GM19025 (cell line): ENCODE results near the gene ADCK2.
"Not testable (repeated sequence)": the region's sequence is repeated elsewhere in the genome, so short reads cannot be mapped to it uniquely, and the experiment has no call there.

ENCODE experiments used
- ATAC-seq: cut with Tn5 transposase; IDR thresholded peaks from one replicate; pipeline ENCODE4 v1.9.1; 2021; ENCODE audit warnings: mild to moderate bottlenecking, low read depth, moderate library complexity; ENCODE audit not compliant: unreplicated experiment

The ADCK2 gene

DNA sequence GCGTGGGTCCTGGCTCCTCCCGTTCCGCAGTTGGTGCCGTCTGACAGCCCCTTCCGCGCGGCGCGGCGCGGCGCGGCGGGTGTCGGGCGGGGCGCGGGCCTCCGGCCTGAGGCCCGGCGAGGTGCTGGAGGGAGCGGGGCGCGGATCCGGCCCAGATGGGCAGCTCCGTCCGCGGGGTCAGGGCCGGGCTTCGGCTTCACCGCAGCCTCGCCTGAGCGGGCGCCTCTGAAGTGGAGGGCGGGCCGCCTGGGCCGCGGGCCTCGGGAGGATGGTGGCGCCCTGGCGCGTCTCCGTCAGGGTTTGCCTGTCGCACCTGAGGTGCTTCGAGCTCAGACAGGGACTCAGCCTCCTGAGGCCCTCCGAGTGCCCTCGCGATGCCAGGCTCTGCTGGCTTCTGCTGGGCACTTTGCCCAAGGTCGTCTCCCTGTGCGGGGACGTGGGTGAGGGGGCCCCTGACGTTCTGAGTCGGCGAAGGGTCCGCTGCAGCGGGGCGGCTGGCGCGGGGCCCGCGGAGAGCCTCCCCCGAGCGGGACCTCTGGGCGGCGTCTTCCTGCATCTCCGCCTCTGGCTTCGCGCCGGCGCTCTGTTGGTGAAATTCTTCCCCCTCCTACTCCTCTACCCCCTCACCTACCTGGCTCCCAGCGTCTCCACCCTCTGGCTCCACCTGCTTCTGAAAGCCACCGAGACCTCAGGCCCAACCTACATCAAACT is 473 bp downstream of the ADCK2 start:
- peak; percentile 47 for ATAC-seq

DNA sequence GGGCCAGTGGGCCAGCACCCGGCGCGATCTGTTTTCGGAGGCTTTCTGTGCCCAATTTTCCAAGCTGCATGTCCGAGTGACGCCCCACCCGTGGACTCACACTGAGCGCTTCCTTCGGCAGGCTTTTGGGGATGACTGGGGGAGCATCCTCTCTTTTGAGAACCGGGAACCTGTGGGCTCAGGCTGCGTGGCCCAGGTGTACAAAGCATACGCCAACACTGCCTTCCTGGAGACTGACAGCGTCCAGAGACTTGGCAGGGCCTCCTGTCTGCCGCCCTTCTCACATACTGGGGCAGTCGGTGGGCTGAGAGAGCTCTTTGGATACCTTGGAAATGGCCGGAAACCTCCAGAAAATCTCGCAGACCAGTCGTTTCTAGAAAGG is 1.0 kb downstream of the ADCK2 start:
- no peak for ATAC-seq

DNA sequence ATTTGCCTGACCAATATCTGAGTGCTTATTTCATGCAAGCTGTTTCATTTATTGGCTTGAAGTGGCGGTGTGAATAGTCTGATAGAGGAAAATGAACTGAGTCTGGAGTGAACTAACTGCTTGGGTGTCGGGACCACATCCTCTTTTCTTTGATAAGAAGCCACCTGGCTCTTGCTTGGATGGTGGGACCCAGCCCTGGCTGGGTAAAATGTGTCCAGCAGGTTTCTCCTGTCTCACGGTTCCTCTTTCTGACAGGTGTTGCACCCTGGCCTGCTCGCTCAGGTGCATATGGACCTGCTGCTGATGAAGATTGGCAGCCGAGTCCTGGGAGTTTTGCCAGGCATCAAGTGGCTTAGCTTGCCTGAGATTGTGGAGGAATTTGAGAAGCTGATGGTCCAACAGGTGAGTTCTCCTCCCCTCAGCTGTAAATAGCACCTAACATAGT is 1.6 kb downstream of the ADCK2 start:
- ATAC-seq = no peak

DNA sequence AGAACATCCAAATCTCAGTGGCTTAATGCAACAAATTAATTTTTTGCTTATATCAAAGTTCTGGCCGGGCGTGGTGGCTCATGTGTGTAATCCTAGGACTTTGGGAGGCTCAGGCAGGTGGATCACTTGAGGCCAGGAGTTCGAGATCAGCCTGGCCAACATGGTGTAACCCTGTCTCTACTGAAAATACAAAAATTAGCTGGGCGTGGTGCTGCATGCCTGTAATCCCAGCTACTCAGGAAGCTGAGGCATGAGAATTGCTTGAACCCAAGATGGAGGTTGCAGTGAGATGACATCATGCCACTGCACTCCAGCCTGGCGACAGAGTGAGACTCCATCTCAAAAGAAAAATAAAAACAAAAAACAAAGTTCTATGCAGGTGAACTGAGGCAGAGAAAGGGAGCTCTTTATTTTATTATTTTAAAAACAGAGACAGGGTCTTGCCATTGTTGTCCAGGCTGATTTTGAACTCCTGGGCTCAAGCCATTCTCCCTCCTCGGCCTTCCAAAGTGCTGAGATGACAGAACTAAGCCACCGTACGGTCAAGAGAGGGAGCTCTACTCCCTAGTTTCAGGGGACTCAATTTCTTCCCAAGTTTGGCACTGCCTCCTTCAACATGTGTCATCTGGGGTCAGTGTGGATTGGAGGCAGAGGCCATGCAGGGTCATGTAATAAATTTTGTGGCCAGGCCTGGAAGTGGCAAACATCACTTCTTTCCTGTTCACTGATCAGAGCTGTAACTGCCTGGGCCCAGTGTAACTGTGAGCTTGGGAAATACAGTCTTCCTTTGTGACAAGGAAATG is 2.4 kb downstream of the ADCK2 start:
- no peak for ATAC-seq

DNA sequence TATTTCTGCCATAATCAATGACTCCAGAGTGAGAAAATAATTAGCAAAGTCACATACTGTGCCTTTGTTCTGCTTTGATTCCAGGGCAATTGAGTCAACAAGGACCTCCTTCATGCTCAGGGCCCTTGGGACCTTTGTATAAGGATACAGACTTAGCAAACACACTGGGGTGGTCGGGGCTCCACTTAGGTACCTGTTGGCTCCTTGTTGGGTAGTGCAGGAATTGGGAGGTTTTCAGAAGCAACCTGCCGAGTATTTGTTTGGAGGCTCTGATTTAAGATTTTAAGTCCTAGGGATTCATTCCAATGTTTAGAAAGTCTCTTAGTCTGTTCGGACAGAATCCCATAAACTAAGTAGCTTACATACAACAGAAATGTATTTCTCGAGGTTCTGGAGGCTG is 3.0 kb downstream of the ADCK2 start:
- no peak for ATAC-seq

DNA sequence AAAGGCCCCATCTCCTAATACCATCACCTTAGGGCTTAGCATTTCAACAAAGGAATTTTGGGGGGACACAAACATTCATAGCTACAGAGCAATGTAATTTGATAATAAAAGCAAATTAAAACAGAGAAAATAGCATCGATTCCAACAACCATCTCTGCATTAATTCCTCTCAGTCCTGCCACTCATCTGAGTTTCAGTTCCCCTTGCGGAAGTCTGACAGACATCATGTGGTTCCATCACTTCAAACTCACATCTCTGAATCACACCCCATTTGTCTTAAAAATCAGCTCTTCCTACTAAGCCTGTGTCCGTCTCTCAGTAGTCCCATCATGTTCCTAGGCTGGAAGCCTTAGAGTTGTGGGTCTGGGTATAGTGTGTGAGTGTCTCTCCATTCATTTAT is 3.6 kb downstream of the ADCK2 start:
- peak; percentile 23 for ATAC-seq

DNA sequence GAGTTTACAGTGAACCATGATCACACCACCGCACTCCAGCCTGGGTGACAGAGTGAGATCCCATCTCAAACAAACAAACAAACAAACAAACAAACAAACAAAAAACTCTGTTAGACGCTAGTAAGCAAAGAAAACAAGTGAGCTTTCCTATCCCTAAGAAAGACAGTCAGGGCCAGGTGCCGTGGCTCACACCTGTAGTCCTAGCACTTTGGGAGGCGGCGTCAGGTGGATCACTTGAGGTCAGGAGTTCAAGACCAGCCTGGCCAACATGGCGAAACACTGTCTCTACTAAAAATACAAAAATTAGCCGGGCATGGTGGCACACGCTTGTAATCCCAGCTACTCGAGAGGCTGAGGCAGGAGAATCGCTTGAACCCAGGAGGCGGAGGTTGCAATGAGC is 4.2 kb downstream of the ADCK2 start:
- not testable (repeated sequence) for ATAC-seq

DNA sequence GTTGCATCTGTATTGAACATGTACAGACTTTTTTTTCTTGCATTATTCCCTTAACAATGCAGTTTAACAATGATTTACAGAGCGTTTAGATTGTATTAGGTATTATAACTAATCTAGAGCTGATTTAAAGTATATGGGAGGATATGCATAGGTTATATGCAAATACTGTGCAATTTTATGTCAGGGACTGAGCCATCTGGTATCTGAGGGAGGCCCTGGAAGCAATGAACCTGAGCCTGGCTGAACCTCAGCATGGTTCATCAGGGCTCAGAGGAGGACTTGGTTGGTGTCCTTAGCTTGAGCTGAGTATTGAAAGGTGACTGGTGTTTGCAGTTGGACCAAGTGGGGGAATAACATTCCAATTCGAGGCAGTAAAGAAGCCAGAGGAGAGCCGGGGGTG is 4.8 kb downstream of the ADCK2 start:
- ATAC-seq = no peak

DNA sequence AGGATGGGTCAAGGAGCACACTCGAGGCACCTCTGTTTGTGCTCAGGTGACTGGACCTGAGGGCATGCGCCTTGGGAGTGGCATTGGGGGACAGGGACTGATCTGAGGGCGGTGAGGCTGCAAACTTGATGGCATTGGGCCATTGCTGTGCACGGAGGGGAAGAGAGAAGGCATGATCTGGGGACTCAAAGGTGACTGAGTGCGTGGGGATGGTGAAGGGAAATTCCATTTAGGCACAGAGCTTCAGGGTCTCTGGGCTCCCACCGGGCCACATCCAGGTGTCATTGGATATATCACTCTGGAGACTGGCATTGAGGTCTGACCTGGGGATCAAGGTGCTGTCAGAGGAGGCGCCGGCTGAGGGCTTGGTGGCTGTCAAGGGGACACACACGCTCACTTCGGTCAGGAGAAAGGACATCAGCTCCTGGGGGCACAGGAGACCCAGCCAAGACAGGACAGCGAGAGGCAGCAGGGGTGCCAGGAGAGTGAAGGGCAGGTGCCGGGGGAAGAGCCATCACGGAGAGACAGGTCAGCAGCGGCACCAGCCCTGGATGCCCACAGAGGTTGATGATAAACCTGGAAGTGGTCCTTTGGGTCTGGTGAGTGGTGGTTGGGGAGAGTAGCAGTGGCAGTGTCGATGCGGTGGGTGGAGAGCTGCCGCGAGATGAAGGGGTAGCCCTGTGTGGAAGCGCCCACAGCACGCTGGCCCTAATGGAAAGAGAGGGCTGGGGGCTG is 5.5 kb downstream of the ADCK2 start:
- no peak for ATAC-seq

DNA sequence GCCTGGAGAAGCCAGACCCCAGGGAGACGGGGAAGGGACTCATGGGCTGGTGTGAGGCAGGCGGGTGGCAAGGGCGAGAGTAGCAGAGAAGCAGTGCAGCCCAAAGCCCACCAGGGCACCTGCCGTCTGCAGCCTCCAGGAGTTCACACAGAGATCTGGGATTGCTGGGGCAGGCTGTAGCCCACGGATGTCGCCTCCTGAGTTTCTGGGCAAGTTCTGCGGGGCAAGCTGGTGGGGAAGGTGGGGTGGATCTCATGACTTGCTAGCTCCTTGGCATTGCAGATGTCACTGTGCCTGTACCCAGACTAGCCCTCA is 6.0 kb downstream of the ADCK2 start:
- no peak for ATAC-seq

DNA sequence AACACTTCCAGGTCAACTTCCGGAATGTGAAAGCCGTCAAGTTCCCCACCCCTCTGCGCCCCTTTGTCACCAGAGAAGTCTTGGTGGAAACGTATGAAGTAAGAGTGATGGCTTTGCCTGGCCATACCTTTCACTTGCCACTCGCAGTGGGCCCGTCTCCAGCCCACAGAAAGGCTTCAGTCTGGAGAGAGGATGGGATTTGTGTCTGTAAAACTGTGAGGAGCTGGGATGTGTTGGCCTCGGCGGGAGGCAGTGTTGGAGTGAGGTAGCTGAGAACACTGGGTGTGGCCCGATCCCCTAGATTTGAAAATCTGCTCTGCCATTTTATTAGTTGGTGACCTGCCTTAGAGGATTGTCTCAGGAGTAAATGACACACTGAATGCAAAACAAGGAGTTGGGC is 6.4 kb downstream of the ADCK2 start:
- ATAC-seq = no peak

DNA sequence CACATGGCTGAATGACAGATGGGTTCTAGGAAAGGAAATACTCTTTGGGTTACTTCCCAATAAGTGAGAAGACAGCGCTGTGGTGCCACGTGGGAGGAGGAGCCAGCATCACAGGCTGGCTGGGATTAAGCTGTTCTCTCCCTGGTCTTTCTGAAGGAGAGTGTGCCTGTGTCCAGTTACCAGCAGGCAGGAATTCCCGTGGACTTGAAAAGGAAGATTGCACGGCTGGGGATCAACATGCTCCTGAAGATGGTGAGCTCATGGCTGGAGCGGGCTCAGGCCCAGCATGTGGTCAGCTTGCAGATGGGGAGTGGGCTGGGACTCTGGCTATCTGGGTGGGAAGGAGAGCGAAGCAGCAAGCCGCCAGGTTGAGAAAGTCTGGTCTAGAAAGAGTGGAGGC is 8.1 kb downstream of the ADCK2 start:
- ATAC-seq = no peak

DNA sequence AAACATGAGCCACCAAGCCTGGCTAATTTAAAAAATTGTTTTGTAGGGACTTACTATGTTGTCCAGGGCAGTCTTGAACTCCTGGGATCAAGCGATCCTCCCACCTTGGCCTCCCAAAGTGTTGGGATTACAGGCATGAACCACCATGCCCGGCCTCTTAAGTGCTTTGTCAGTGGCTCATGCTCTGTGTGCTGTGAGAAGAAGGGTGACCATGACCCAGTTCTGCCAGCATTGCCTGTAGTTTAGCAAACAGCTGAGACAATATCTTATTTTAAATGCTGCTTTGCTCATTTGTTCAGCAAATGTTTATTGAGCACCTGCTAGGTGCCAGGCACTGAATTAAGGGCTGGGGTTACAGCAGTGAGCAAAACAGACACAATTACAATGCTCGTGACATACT is 9.0 kb downstream of the ADCK2 start:
- ATAC-seq = no peak

DNA sequence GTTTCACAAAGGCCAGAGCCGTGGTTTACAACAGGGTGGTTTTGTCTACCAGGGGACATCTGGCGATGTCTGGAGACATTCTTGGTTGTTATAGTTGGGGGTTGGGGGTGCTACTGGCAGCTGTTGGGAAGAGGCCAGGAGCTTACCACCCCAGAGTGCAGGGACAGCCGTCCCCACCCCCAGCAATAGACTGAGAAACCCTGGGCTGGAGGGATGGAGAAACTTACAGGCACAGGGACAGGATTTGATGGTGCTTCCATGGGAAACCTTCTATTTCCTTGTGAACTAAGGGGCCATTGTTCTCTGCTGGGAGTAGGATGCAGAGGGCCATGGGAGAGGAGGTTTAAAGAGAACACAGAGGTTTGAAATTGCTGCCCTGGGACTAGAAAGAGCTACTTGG is 10.9 kb downstream of the ADCK2 start:
- no peak for ATAC-seq

DNA sequence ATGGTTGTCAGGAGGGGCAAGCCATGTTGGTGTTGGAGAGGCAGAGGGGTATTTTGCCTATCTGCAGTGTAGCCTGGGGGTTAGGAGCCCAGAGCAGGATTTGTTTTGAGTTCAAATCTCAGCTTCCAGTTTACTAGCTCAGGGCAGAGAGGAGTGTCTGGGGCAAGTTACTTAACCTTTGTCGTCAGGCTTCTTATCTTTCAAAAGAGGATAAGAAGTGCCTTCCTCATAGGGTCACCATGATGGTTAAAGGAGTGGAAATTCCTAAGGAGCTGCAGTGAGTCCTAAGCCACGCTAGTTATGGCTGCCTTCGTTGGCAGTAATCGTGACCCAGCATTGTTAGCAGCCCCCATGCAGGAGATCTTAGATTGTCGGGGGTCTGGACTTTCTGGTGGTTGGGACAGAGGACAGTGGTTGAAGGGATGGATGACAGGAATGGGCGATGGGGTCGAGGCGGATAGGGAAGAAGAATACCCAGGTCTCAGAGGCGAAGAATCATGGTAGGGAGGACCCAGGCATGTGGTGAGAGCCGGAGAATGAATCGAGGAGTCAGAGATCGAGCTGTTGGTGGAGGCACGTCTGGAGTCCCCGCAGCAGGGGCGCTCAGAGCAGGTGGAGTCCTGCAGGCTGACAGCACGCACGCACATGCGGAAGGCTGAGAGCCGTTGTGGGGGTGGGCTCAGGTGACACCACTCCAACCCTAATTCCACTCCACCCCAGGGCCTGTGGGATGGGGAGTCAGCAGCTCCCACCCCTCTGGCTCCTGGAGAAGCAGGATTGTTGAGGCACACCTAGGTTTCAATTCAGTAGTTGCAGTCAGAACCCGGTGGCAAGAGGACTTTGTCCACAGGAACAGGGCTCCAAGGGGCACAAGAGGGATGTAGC is 11.6 kb downstream of the ADCK2 start:
- no peak for ATAC-seq

DNA sequence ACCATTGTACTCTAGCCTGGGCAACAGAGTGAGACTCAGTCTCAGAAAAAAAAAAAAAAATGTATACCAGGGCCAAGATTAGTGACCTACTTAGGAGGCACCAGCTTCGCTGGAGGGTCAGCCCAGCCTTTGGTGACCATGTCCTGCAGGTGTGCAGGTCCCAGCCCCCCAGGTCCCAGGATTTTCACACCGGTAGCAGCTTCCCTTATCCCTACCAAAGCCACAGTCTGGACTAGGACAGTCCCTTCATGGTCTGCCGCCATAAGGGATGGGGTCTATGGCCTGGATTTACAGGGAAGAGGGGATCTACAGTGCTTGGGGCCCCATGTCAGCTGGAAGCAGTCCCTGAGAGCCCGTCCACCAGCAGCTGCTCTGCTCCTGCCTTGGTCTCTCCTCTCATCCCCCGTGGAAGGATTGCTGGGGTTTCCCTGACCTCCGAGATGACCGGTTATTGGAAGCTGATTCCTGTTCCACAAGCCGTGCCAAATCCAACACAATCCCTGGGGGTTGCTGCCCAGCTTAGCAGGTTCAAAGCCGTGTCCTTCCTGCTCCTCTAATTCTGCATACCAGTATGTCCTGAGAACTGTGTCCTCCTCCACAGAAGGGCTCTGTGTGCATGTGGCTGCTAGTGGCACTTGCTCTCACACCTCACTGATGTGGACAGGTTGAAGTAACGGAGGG is 12.8 kb downstream of the ADCK2 start:
- ATAC-seq = no peak

DNA sequence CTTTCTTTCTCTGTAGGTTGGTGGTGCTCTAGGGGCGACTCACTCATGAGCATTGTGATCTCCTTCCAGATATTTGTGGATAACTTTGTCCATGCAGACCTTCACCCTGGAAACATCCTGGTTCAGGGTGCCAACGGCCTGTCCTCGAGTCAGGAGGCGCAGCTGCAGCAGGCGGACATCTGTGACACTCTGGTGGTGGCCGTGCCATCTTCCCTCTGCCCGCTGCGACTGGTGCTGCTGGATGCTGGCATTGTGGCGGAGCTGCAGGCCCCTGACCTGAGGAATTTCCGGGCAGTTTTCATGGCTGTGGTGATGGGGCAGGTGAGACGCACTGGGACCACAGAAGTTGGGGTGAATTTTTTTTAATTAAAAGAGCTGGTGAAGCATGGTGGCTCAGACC is 14.2 kb downstream of the ADCK2 start:
- no peak for ATAC-seq

DNA sequence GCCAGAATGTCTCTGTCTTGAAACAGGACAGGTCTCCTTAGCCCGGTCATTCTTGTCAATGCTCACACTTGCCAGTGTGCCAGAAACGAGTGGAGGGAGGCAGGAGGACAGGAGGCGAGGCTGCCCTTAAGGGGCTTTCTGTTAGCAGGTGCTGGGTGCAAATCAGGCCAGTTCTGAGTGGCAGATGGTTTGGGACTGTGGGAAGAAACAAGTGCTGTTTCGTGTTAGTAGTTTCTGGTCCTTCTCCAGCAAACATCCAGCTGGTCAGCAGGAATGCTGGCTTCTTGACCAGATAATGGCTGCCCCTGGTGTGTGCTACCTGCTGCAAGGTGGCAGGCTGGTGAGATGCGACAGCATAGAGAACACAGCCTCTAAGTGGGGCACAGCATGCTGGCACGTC is 15.6 kb downstream of the ADCK2 start:
- no peak for ATAC-seq

DNA sequence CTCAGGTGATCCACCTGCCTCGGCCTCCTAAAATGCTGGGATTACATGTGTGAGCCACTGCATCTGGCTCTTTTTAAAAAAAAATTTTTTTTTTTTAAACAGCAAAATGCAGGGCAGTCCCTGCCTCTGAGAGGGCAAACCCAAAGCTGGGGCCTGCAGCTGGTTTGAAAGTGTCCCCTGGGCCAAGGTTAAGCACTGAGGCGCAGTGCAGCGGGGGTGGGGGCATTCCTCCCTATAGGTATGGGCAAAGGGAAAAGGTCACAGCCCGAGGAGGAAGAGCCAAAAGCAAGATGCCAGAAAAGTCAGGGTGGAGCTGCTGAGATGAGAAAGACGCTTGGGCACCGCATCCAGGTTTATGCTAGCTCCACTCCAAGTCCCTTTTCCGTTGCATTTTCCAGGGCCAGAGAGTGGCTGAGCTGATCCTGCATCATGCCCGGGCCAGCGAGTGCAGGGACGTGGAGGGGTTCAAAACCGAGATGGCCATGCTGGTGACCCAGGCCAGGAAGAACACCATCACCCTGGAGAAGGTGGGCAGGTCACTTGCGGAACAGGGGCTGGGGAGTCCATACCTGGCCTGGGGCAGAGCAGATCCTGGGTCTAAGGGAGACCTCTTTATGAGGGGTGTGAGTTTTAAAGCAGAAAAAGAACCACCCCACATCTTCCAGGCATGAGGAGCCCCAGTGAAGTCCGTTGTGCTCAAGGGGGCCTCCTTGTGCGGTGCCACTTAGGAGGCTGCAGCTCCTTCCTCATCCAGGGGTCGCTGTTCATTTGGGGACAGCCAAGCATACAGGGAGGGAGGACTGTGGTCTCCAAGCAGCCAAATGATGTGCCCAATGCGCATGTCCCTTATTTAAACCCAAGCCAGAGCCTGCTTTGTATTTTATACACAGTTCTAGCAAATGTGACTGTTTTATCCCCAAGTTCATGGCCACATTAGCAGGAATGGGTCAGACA is 16.7 kb downstream of the ADCK2 start:
- no peak for ATAC-seq
